Adrenal gland (tissue), 5 donors: Measurements from ENCODE around the gene ARL6.

ENCODE experiments used
- POLR2A ChIP-seq, 2 donors: fragments of 450-650 bp; IDR thresholded peaks; one replicate each; pipeline ENCODE4 v1.6.1; 2017; ENCODE audit warnings: antibody characterized with exemption in 2 of 2, mild to moderate bottlenecking in 2 of 2, moderate library complexity in 1 of 2
- TF ChIP-seq, protein P1 (sequence below), 6 experiments: fragments of 450-650 bp in 4 of 6; fragments of 200-600 bp in 2 of 6; sonication (generic) in 1 of 6; IDR thresholded peaks; 1 replicate in 5 of 6; 2 replicates in 1 of 6; pipeline versions ENCODE4 v1.5.1 to v1.8.0; 2016 to 2021; ENCODE audit warnings: antibody characterized with exemption in 6 of 6, mild to moderate bottlenecking in 2 of 6, moderate library complexity in 1 of 6
- donor health status: DM: no; HTN: no; CAD: no.

DNA sequence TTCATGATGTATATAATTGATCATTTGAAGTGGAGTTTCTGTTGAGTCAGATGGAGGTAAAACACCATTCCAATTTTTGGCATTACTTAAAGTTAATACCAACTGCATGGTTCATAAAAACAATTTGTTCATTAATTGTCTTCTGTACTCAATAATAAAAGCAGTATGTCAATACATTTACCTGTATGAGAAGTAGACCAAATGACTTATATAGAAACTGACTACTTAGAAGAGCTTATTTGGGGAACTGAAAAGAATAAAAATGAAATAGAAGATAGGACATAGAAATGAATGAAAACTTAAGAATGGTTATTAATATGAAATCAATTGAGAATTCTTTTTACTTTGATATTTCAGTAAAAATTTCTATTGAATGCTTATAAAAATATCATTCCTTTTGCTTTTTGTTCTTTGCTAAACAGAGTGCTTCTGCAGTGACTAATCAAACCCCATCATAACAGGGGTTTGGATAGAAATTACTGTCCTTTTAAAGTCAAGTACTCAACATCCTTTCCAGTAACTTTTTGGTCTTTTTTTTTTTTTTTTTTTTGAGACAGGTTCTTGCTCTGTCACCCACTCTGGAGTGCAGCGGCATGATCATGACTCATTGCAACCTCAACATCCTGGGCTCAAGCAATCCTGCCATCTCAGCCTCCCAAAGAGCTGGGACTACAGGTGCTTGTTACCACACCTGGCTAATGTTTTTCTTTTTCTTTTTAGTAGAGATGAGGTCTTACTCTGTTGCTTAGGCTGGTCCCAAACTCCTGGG lies 50.8 kb downstream of the ARL6 start:
- TF ChIP-seq, protein P1, sequence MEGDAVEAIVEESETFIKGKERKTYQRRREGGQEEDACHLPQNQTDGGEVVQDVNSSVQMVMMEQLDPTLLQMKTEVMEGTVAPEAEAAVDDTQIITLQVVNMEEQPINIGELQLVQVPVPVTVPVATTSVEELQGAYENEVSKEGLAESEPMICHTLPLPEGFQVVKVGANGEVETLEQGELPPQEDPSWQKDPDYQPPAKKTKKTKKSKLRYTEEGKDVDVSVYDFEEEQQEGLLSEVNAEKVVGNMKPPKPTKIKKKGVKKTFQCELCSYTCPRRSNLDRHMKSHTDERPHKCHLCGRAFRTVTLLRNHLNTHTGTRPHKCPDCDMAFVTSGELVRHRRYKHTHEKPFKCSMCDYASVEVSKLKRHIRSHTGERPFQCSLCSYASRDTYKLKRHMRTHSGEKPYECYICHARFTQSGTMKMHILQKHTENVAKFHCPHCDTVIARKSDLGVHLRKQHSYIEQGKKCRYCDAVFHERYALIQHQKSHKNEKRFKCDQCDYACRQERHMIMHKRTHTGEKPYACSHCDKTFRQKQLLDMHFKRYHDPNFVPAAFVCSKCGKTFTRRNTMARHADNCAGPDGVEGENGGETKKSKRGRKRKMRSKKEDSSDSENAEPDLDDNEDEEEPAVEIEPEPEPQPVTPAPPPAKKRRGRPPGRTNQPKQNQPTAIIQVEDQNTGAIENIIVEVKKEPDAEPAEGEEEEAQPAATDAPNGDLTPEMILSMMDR (IDR thresholded peaks at IDR 0.05), result no peak
- TF ChIP-seq POLR2A (IDR thresholded peaks at IDR 0.05), result no peak
